Measurements from ENCODE around the gene TMEM232.

Gene TMEM232

GRCh38 chr5:110383231-110383630 is 343.2 kb downstream of the TMEM232 start:
- DNase-seq: no peak

- DNase-seq: no peak
These were observed 348.5 kb downstream of the TMEM232 start for GRCh38 chr5:110377943-110378342.

- DNase-seq: no peak
These were observed 349.1 kb downstream of the TMEM232 start for GRCh38 chr5:110377361-110377760.

GRCh38 chr5:110376281-110376951 is 350.1 kb downstream of the TMEM232 start:
- no peak for DNase-seq

GRCh38 chr5:110371725-110372041 is 354.8 kb downstream of the TMEM232 start:
- DNase-seq: no peak

GRCh38 chr5:110371011-110371724 is 355.3 kb downstream of the TMEM232 start:
- DNase-seq: no peak
